ENCODE data around the gene ZBTB42.
A peak's percentile ranks its signal among the peaks of the same experiment; 100 is the strongest.
"Not testable (repeated sequence)": the region's sequence is repeated elsewhere in the genome, so short reads cannot be mapped to it uniquely, and the experiment has no call there.

ZBTB42 gene

GRCh38 chr14:104814701-104815100 lies 13.8 kb downstream of the ZBTB42 start:
- not testable (repeated sequence) for ATAC-seq (replicated peaks); DNase-seq; H3K9me3 Mint-ChIP-seq; H3K27me3 Mint-ChIP-seq
- Mint-ChIP-seq H3K27ac (peak overlapping the region; percentile 53), H3K4me3 (peak overlapping the region; percentile 99), H3K36me3 (peaks cover 11 to 18% of the 10 kb centered on the region in 2 donors), H3K4me1 (peaks cover 12 to 28% of the 10 kb centered on the region in 2 donors)

GRCh38 chr14:104816616-104816884 lies 15.6 kb downstream of the ZBTB42 start:
- DNase-seq: no peak
- Mint-ChIP-seq H3K27me3 (no peaks in the 10 kb centered on the region), H3K9me3 (no peaks in the 10 kb centered on the region), H3K4me3 (peak overlapping the region; percentile 99), H3K36me3 (peaks cover 11 to 18% of the 10 kb centered on the region in 2 donors), H3K4me1 (peaks cover 12 to 28% of the 10 kb centered on the region in 2 donors), H3K27ac (peak overlapping the region; percentile 98)
- no peak for ATAC-seq (replicated peaks)

GRCh38 chr14:104817930-104818713 lies 17.2 kb downstream of the ZBTB42 start:
- DNase-seq (no peak), ATAC-seq (replicated peaks) (no peak)
- no peak overlapping the region for H3K4me3 Mint-ChIP-seq
- H3K27me3 Mint-ChIP-seq: no peaks in the 10 kb centered on the region
- peaks cover 10 to 28% of the 10 kb centered on the region in 2 donors for H3K4me1 Mint-ChIP-seq
- H3K36me3 Mint-ChIP-seq: peaks cover 7 to 18% of the 10 kb centered on the region in 2 donors
- H3K27ac Mint-ChIP-seq: no peak overlapping the region
- no peaks in the 10 kb centered on the region for H3K9me3 Mint-ChIP-seq

- Mint-ChIP-seq H3K4me3 (no peak overlapping the region), H3K4me1 (peaks cover 9 to 25% of the 10 kb centered on the region in 2 donors), H3K36me3 (peaks cover 7 to 15% of the 10 kb centered on the region in 2 donors), H3K27me3 (no peaks in the 10 kb centered on the region), H3K27ac (no peak overlapping the region), H3K9me3 (peaks cover 0 to under 1% of the 10 kb centered on the region in 2 donors)
- ATAC-seq (replicated peaks) (no peak), DNase-seq (no peak)
These were observed 17.8 kb downstream of the ZBTB42 start for GRCh38 chr14:104818714-104819161.

- H3K4me1 Mint-ChIP-seq: peaks cover 7 to 25% of the 10 kb centered on the region in 2 donors
- ATAC-seq (replicated peaks) (no peak), DNase-seq (no peak)
- H3K36me3 Mint-ChIP-seq: peaks cover 8 to 14% of the 10 kb centered on the region in 2 donors
- no peak overlapping the region for H3K4me3 Mint-ChIP-seq
- no peak overlapping the region for H3K27ac Mint-ChIP-seq
- peaks cover 3 to 6% of the 10 kb centered on the region in 2 donors for H3K9me3 Mint-ChIP-seq
- H3K27me3 Mint-ChIP-seq: peaks cover 1 to 5% of the 10 kb centered on the region in 2 donors
These were observed 18.5 kb downstream of the ZBTB42 start for GRCh38 chr14:104819361-104819781.

GRCh38 chr14:104820669-104821228 lies 19.8 kb downstream of the ZBTB42 start:
- peaks cover 12 to 35% of the 10 kb centered on the region in 2 donors for H3K4me1 Mint-ChIP-seq
- no peak overlapping the region for H3K27ac Mint-ChIP-seq
- no peak overlapping the region for H3K4me3 Mint-ChIP-seq
- H3K36me3 Mint-ChIP-seq: peaks cover 11 to 18% of the 10 kb centered on the region in 2 donors
- peaks cover 15 to 19% of the 10 kb centered on the region in 2 donors for H3K27me3 Mint-ChIP-seq
- peaks cover 9 to 13% of the 10 kb centered on the region in 2 donors for H3K9me3 Mint-ChIP-seq
- no peak for ATAC-seq (replicated peaks)
- no peak for DNase-seq

GRCh38 chr14:104821229-104821945 lies 20.5 kb downstream of the ZBTB42 start:
- ATAC-seq (replicated peaks): no peak
- DNase-seq: no peak
- Mint-ChIP-seq H3K27me3 (peaks cover 17 to 21% of the 10 kb centered on the region in 2 donors), H3K36me3 (peaks cover 11 to 18% of the 10 kb centered on the region in 2 donors), H3K4me3 (no peak overlapping the region), H3K4me1 (peaks cover 13 to 40% of the 10 kb centered on the region in 2 donors), H3K27ac (no peak overlapping the region), H3K9me3 (peaks cover 9 to 13% of the 10 kb centered on the region in 2 donors)

GRCh38 chr14:104821971-104822608 lies 21.2 kb downstream of the ZBTB42 start:
- H3K36me3 Mint-ChIP-seq: peaks cover 11 to 18% of the 10 kb centered on the region in 2 donors
- peaks cover 9 to 13% of the 10 kb centered on the region in 2 donors for H3K9me3 Mint-ChIP-seq
- peaks cover 20 to 24% of the 10 kb centered on the region in 2 donors for H3K27me3 Mint-ChIP-seq
- peaks cover 16 to 37% of the 10 kb centered on the region in 2 donors for H3K4me1 Mint-ChIP-seq
- DNase-seq: no peak
- ATAC-seq (replicated peaks): no peak
- H3K27ac Mint-ChIP-seq: no peak overlapping the region
- H3K4me3 Mint-ChIP-seq: no peak overlapping the region

GRCh38 chr14:104822821-104823615 lies 22.1 kb downstream of the ZBTB42 start:
- Mint-ChIP-seq H3K36me3 (peaks cover 11 to 13% of the 10 kb centered on the region in 2 donors), H3K27ac (no peak overlapping the region), H3K27me3 (peaks cover 21 to 33% of the 10 kb centered on the region in 2 donors), H3K4me3 (no peak overlapping the region), H3K9me3 (peaks cover 9 to 13% of the 10 kb centered on the region in 2 donors), H3K4me1 (peaks cover 24 to 41% of the 10 kb centered on the region in 2 donors)
- DNase-seq (no peak), ATAC-seq (replicated peaks) (no peak)

GRCh38 chr14:104824353-104824997 lies 23.6 kb downstream of the ZBTB42 start:
- Mint-ChIP-seq H3K36me3 (peaks cover 7% of the 10 kb centered on the region in 2 donors), H3K4me1 (peaks cover 24 to 42% of the 10 kb centered on the region in 2 donors), H3K4me3 (peak overlapping the region; percentile 15 to 88), H3K9me3 (peaks cover 9 to 13% of the 10 kb centered on the region in 2 donors), H3K27me3 (peaks cover 21 to 33% of the 10 kb centered on the region in 2 donors), H3K27ac (no peak overlapping the region)
- DNase-seq (no peak), ATAC-seq (replicated peaks) (no peak)

GRCh38 chr14:104826189-104826860 lies 25.4 kb downstream of the ZBTB42 start:
- H3K27me3 Mint-ChIP-seq: peaks cover 21 to 33% of the 10 kb centered on the region in 2 donors
- ATAC-seq (replicated peaks) (peak; percentile 83 to 87), DNase-seq (peak; percentile 81)
- peaks cover 9 to 13% of the 10 kb centered on the region in 2 donors for H3K9me3 Mint-ChIP-seq
- H3K36me3 Mint-ChIP-seq: peaks cover 7% of the 10 kb centered on the region in 2 donors
- H3K27ac Mint-ChIP-seq: no peak overlapping the region
- H3K4me1 Mint-ChIP-seq: peaks cover 24 to 42% of the 10 kb centered on the region in 2 donors
- H3K4me3 Mint-ChIP-seq: peak overlapping the region; percentile 88

GRCh38 chr14:104826861-104827176 lies 25.9 kb downstream of the ZBTB42 start:
- no peak for ATAC-seq (replicated peaks)
- DNase-seq: no peak
- H3K27ac Mint-ChIP-seq: no peak overlapping the region

More at GRCh38 chr14:104826861-104827176, 25.9 kb downstream of the ZBTB42 start:
- H3K27me3 Mint-ChIP-seq: peaks cover 21 to 33% of the 10 kb centered on the region in 2 donors
- peaks cover 24 to 42% of the 10 kb centered on the region in 2 donors for H3K4me1 Mint-ChIP-seq
- H3K36me3 Mint-ChIP-seq: peaks cover 7% of the 10 kb centered on the region in 2 donors
- peaks cover 9 to 13% of the 10 kb centered on the region in 2 donors for H3K9me3 Mint-ChIP-seq
- H3K4me3 Mint-ChIP-seq: peak overlapping the region; percentile 81 to 88
